Muscle layer of colon (tissue), 2 donors: ENCODE results near the gene TRABD2B.

Experiments used
- H3K27ac ChIP-seq: one replicate; pipeline ENCODE4 v1.7.0; 2013; ENCODE audit warnings: low read depth, mild to moderate bottlenecking, low read length, moderate library complexity
- H3K27me3 ChIP-seq, 2 donors: one replicate each; pipeline ENCODE4 v1.7.0; 2013; ENCODE audit warnings: low read length in 2 of 2, mild to moderate bottlenecking in 2 of 2; ENCODE audit not compliant: insufficient read depth in 2 of 2, control insufficient read depth in 1 of 2
- H3K36me3 ChIP-seq: one replicate; pipeline ENCODE4 v1.7.0; 2013; ENCODE audit warnings: mild to moderate bottlenecking, low read length; ENCODE audit not compliant: insufficient read depth
- H3K4me1 ChIP-seq: one replicate; pipeline ENCODE4 v1.7.0; 2013; ENCODE audit warnings: mild to moderate bottlenecking, low read length; ENCODE audit not compliant: insufficient read depth
- H3K4me3 ChIP-seq, 2 donors: one replicate each; pipeline ENCODE4 v1.7.0; 2013; ENCODE audit warnings: low read length in 2 of 2, low read depth in 1 of 2, mild to moderate bottlenecking in 1 of 2, moderate library complexity in 1 of 2
- H3K9ac ChIP-seq: one replicate; pipeline ENCODE4 v1.7.0; 2013; ENCODE audit warnings: low read length
- H3K9me3 ChIP-seq: one replicate; pipeline ENCODE4 v1.7.0; 2013; ENCODE audit warnings: mild to moderate bottlenecking, low read length
- donor health status: abdominal sarcoma.
- donor health status: Adenocarcinoma of cecum.

Gene TRABD2B

DNA sequence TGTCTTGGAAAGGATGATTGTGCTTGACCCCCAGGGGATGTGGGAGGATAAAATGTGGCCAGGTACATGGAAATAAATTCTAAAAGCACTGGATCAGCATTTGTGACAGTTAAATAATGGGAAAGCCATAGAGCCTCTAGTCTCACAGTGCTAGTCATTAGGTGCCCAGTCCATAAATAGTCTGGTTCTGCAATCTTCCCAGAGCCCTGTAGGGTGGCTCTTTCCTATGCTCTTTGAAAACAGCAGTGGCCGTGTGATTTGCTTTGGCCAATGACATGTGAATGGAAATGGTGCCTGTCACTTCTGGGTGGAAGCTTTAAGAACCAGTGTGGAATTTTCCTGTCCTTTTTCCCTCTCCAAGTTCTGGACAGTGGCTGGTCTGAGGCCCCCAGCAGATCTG lies 113.2 kb downstream of the TRABD2B start:
- Histone ChIP-seq H3K9ac (no peak overlapping the region), H3K27ac (no peak overlapping the region), H3K27me3 (no peaks in the 10 kb centered on the region), H3K4me1 (no peaks in the 10 kb centered on the region), H3K4me3 (no peak overlapping the region), H3K36me3 (no peaks in the 10 kb centered on the region), H3K9me3 (no peaks in the 10 kb centered on the region)

DNA sequence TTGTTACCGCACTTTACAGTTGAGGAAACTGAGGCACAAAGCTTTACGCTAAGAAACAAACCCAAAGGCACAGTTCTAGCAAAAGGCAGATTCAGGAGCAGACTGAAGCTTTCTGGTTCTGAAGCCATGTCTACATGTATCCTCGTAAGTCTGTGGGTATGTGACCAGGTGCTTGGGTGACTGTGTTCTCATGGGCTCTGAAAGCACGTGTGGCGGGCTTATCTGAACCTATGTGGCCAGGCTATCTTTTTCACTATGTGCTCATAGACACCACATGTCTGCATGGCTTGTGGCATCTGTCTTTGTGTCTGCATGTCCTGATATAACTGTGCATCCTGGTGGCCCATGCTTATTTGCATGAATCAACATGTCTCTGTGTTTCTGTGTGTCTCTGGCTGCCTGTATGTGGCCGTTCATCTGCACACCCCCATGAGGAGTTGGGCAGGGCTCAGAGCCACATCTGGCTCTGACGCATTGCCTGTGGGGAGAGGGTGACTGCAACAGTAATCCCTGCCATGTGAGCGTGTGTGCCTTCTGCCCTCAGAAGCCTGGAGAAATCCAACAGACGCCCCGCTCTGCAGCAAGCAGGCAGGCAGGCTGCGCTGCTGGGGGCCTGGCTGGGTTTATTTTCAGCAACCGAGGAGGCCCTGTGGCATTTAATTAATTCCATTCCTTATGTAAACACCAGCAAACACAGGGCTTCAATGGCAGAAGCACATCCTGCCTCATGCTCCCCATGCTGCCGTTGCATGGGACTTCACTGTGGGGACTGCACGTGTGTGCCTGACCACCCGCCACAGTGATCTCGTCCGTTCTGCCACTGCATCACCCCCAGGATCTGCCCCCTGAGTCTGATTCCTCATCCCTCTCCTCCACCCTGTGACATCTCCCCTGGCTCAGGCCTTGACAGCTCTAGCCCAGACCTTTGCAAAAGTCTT lies 115.4 kb downstream of the TRABD2B start:
- Histone ChIP-seq H3K27me3 (no peaks in the 10 kb centered on the region), H3K4me3 (no peak overlapping the region), H3K9me3 (no peaks in the 10 kb centered on the region), H3K9ac (no peak overlapping the region), H3K27ac (no peak overlapping the region), H3K4me1 (no peaks in the 10 kb centered on the region), H3K36me3 (no peaks in the 10 kb centered on the region)

DNA sequence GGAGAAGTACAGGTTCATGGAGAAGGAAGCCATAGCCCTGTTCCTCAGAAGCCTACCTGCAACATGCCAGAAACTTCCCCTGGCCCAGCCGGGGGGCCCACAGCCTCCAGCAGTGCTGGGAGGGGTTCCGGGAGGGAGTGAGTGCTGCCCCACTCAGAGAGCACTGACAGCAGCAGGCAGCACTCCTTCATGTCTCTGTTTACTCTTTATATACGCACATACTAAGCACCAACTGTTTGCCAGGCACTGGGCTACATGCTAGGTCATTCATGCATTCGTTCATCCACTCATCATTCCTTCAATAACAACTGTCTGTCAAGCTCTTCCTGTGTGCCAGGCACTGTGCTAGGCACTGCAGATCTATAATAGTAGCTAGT lies 120.6 kb downstream of the TRABD2B start:
- H3K36me3 ChIP-seq = no peaks in the 10 kb centered on the region
- no peaks in the 10 kb centered on the region for H3K27me3 ChIP-seq
- H3K4me3 ChIP-seq = no peak overlapping the region
- no peak overlapping the region for H3K9ac ChIP-seq
- H3K9me3 ChIP-seq = no peaks in the 10 kb centered on the region
- H3K4me1 ChIP-seq = peaks cover 20% of the 10 kb centered on the region
- H3K27ac ChIP-seq = no peak overlapping the region

DNA sequence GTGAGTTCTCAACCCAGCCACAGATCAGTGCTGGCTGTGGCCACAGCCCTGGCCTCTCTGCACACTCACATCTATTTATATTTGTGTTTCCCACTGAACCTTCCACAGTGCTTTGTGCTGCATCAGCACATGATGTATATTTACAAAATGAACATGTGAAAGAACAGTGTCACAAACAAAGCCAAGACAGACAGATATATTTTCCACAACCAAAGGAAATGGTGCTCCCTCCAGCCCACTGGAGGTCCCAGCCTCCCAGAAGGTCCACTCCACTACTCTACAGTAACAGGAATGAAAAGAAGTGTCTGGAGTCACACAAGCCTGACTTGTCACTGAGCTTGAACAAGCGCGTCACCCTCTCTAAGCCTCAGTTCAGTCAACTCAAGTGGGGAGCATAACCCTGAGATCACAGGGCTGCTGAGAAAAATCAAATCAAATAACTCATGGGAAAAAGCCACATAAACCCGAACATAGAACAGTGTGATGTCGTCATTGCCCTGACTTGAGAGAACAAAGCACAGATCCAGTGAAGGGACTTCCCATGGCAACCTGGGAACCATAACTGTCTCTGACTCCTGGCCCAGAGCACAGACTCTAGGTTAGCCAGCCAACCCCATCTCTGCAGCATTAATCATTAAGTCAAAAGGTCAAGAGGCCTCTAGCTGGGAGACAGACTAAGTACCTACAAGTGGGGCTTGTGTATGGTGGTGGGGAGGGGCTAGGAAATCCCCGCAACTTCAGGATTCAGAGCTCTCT lies 121.2 kb downstream of the TRABD2B start:
- no peaks in the 10 kb centered on the region for H3K27me3 ChIP-seq
- H3K9me3 ChIP-seq = no peaks in the 10 kb centered on the region
- no peak overlapping the region for H3K9ac ChIP-seq
- peaks cover 20% of the 10 kb centered on the region for H3K4me1 ChIP-seq
- no peaks in the 10 kb centered on the region for H3K36me3 ChIP-seq
- H3K4me3 ChIP-seq = no peak overlapping the region
- no peak overlapping the region for H3K27ac ChIP-seq

DNA sequence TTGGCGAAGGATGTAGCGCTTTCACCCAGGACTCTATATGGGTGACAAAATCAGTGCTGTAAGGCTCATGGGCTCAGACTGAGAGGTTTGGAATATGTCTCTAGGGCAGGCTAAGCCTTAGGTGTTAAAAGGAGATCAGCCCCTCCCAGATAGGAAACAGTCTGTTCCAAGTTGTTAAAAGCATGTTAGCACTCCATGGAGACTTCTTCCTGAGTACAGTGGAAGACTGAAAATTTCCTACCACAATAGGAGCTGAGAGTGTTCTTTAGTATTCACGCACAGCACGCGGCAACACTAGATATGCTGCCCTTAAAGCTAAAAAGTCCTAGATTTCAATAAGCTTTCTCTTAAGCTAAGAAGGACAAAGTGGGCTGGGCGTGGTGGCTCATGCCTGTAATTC lies 122.1 kb downstream of the TRABD2B start:
- Histone ChIP-seq H3K27me3 (no peaks in the 10 kb centered on the region), H3K36me3 (no peaks in the 10 kb centered on the region), H3K4me1 (peaks cover 20% of the 10 kb centered on the region), H3K27ac (no peak overlapping the region), H3K9ac (no peak overlapping the region), H3K4me3 (no peak overlapping the region), H3K9me3 (no peaks in the 10 kb centered on the region)

- Histone ChIP-seq H3K4me3 (no peak overlapping the region), H3K36me3 (no peaks in the 10 kb centered on the region), H3K4me1 (peaks cover 20% of the 10 kb centered on the region), H3K9ac (no peak overlapping the region), H3K9me3 (no peaks in the 10 kb centered on the region), H3K27ac (no peak overlapping the region), H3K27me3 (no peaks in the 10 kb centered on the region)
Measured at GRCh38 chr1:47873337-47873736, 123.8 kb downstream of the TRABD2B start.

DNA sequence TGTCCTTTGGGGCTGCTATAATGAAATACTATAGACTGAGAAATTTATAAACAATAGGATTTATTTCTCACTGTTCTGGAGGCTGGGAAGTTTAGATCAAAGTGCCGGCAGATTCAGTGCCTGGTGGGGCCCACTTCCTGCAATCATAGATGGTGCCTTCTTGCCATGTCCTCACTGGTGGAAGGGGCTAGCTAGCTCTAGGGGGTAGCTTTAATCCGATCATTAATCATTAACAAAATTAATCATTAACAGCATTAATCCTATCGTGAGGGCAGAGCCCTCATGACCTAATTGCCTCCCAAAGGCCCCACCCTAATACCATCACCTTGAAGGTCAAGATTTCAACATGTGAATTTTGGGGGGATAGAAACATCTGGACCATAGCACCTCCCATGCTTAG lies 124.3 kb downstream of the TRABD2B start:
- Histone ChIP-seq H3K4me3 (no peak overlapping the region), H3K9ac (no peak overlapping the region), H3K36me3 (no peaks in the 10 kb centered on the region), H3K4me1 (peaks cover 20% of the 10 kb centered on the region), H3K9me3 (no peaks in the 10 kb centered on the region), H3K27ac (no peak overlapping the region), H3K27me3 (no peaks in the 10 kb centered on the region)

DNA sequence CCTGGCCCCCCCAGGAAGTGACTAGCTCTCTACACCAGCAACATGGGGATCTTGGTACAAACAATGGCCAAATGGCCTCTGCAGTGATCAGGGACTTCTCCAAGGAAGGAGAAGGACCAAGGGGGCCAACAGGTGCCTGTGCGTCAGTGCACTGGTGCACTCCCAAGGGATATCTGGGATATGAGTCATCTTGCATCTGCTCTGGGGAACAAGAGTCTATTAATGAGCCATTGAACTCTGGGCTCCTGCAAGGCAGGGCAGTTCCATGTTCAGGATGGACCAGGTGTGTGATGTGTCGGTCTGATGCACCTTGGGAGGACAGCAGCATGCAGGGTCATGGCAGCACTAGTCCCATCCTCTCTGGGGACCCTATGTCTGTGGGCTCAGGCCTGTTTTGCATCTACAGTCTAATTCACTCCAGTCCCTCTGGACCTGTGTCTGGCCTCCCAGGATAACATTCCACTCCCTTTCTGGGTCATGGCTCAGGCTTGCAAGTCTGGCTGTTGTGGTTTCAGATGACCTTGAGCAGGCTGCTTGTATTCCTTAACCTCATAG lies 125.3 kb downstream of the TRABD2B start:
- Histone ChIP-seq H3K27ac (no peak overlapping the region), H3K27me3 (no peaks in the 10 kb centered on the region), H3K4me3 (no peak overlapping the region), H3K4me1 (peaks cover 20% of the 10 kb centered on the region), H3K9ac (no peak overlapping the region), H3K9me3 (no peaks in the 10 kb centered on the region), H3K36me3 (no peaks in the 10 kb centered on the region)

DNA sequence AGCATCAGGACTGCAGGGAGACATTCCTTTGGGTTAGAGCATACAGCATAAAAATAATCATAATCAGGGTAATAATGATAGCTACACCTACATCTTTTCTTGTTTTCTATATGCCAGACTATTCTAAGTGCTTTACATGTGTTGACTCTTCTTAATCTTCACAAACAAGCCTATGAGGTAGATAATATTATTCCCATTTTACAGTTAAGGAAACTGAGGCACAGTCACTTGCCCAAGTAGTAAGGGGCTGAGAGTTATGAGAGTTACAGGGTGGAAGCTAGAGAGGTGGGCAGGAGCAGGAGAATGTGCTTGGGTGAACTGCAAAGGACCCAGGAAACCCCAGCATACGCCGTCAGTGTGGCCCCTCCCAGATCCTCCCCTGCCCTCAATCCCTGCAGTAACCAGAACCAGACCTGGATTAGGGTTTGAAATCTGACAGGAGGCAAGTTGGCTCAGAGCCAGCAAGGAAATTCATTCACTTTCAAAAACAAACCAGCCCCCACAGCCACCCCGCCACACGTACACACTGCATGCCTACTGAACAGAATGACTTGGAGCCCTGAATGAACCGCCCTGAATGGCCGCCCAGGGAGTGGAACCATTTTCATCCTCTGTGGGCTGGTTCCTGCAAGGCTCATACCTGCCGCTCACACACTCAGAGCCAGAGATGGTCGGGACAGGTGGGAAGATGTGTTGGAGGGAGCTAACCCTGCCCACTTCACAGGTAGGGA lies 126.1 kb downstream of the TRABD2B start:
- no peak overlapping the region for H3K27ac ChIP-seq
- H3K4me3 ChIP-seq = no peak overlapping the region
- no peaks in the 10 kb centered on the region for H3K27me3 ChIP-seq
- no peak overlapping the region for H3K9ac ChIP-seq
- peaks cover 14% of the 10 kb centered on the region for H3K4me1 ChIP-seq
- H3K36me3 ChIP-seq = no peaks in the 10 kb centered on the region
- H3K9me3 ChIP-seq = no peaks in the 10 kb centered on the region

- Histone ChIP-seq H3K9me3 (no peaks in the 10 kb centered on the region), H3K27me3 (no peaks in the 10 kb centered on the region), H3K9ac (no peak overlapping the region), H3K27ac (no peak overlapping the region), H3K36me3 (no peaks in the 10 kb centered on the region), H3K4me3 (no peak overlapping the region), H3K4me1 (peaks cover 8% of the 10 kb centered on the region)
Measured at GRCh38 chr1:47870480-47870879, 126.7 kb downstream of the TRABD2B start.

GRCh38 chr1:47868348-47868676 lies 128.9 kb downstream of the TRABD2B start:
- Histone ChIP-seq H3K27me3 (no peaks in the 10 kb centered on the region), H3K4me1 (no peaks in the 10 kb centered on the region), H3K9ac (no peak overlapping the region), H3K9me3 (no peaks in the 10 kb centered on the region), H3K4me3 (no peak overlapping the region), H3K36me3 (no peaks in the 10 kb centered on the region), H3K27ac (no peak overlapping the region)
